Pons (tissue), 1 donor: ENCODE measurements around the gene HPS3.
"Not testable (repeated sequence)": the region's sequence is repeated elsewhere in the genome, so short reads cannot be mapped to it uniquely, and the experiment has no call there.

ENCODE experiments used
- DNase-seq: peaks from one replicate; pipeline ENCODE4 v3.0.0-alpha.2; 2016; ENCODE audit warnings: low spot score

HPS3 gene

GRCh38 chr3:149186721-149187120 is 57.3 kb downstream of the HPS3 start:
- peak; percentile 38 for DNase-seq

DNA sequence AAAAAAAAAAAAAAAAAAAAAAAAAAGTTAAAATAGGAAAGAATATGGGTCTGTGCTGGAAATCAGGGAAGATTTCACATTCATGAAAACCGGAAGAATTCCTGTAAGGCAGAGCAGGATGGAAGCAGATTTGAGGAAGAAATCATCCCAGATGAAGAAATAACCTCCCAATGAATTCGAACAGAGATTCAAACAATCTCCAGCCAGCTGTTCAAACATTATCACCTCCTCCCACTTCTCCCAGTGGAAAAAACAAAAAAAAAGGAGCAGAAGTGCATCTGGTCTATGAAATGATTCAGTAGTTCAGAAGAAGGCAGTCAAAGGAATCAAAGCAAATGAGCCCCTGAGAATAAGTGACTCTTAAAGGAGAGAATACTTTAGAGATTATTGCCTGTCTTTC is 59.1 kb downstream of the HPS3 start:
- no peak for DNase-seq

- DNase-seq = peak; percentile 72
Measured at GRCh38 chr3:149195221-149195620, 65.8 kb downstream of the HPS3 start.

- not testable (repeated sequence) for DNase-seq
Measured at GRCh38 chr3:149196805-149197592, 67.6 kb downstream of the HPS3 start.

GRCh38 chr3:149197669-149198068 is 68.2 kb downstream of the HPS3 start:
- no peak for DNase-seq

GRCh38 chr3:149198611-149199010 is 69.2 kb downstream of the HPS3 start:
- no peak for DNase-seq

GRCh38 chr3:149199474-149199873 is 70.0 kb downstream of the HPS3 start:
- no peak for DNase-seq

GRCh38 chr3:149203758-149204157 is 74.3 kb downstream of the HPS3 start:
- DNase-seq = no peak

GRCh38 chr3:149204390-149204991 is 75.1 kb downstream of the HPS3 start:
- no peak for DNase-seq

DNA sequence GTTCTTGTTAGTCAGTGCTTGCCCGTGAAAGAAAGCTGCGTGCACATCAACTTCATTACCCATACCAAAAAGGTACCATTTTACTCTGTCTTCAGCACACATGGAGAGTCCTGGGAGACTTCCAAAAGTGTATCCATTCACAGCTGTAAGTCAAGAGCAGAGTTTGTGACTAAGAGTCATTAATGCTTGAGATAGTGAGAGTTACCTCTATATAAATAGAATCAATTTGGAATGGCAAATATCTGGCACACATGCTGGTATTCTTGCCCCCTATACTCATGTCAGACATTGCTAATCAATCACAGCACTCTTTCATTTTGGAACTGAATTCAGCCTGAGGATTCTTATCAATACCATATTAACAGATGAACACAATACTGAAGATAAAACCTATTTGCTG is 78.0 kb downstream of the HPS3 start:
- no peak for DNase-seq

DNA sequence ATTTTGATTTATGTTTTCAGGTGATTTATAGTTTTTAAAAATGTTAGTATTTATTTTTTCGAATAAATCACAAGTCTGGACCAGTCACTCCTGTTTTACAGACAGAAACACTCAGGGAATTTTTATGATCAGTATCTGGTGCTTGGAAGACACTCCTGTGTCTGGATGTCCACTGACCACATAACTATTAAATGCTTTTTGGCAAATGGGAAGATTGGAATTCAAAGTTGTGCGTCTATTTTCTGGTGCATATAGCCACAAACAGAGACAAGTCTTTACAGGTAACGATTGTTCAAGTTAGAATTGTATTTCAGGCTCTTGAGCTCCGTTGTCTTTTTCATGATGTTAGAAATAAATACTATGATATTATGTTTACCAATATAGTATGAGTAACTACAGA is 80.0 kb downstream of the HPS3 start:
- no peak for DNase-seq

DNA sequence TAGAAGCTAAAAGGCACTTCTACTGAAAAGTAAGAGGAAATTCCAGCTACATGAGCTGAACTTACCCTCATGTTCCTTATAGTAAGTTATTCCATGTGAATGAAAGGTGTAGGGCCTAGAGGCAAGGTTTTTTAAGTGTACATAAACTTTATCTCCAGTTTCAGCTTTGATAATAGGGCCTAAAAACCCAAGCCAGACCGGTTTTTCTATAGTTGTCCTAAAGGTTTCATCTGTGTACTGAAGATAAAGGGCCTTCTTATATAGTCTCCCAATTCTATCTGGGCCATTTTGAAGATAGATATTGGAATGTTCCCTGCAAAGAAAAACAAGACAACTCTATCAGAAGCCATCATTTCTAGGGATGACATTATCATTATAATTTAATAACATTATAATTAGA is 82.9 kb downstream of the HPS3 start:
- no peak for DNase-seq

- no peak for DNase-seq
Measured at GRCh38 chr3:149214702-149215101, 85.3 kb downstream of the HPS3 start.

- DNase-seq = no peak
Measured at GRCh38 chr3:149215515-149215914, 86.1 kb downstream of the HPS3 start.

DNA sequence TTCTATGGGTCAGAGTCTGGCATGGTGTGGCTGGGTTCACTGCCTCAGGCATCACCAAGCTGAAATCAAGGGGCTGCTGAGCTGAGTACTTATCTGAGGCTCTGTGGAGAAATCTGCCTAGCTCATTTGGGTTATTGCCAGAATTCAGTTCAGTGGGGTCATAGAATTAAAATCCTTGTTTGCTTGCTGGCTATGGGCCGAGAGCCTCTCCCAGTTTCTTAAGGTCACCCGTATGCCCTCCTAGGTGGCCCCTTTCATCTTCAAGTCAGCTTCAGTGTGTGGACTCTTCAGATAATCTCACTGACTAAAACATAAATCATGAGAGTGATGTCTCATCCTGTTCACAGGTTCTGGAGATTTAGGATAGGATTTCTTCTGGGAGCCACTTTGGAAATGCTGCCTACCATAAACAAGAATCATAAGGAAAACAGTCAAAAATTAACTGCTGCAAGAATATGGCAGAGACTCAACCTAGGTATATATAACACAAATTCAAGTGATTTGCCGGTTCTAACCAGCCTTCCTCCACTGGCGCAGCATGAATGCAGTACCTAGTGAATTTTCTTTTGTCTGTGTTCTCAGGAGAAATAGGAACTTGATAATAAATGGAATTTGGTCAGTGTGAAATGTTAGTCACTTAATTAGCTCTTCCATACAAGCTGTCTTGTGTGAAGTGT is 86.9 kb downstream of the HPS3 start:
- DNase-seq = no peak

DNA sequence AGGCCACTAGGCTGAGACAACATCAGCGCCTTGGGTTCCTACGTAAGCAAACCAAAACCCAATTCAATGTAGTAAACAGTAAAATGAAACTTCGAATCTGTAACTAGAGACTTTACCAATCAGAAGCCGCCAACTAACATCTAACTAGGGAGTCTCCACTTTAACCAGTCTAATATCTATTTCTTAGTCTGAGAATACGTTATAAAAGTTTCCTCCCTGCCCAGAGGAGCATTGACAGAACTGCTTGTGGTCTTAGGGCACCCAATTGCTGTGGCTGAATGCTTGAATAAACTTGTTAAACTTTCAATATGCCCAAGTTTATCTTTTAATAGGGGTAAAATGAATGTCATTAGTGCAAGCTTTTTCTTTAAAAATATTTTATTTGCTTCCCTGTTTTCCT is 87.9 kb downstream of the HPS3 start:
- no peak for DNase-seq

DNA sequence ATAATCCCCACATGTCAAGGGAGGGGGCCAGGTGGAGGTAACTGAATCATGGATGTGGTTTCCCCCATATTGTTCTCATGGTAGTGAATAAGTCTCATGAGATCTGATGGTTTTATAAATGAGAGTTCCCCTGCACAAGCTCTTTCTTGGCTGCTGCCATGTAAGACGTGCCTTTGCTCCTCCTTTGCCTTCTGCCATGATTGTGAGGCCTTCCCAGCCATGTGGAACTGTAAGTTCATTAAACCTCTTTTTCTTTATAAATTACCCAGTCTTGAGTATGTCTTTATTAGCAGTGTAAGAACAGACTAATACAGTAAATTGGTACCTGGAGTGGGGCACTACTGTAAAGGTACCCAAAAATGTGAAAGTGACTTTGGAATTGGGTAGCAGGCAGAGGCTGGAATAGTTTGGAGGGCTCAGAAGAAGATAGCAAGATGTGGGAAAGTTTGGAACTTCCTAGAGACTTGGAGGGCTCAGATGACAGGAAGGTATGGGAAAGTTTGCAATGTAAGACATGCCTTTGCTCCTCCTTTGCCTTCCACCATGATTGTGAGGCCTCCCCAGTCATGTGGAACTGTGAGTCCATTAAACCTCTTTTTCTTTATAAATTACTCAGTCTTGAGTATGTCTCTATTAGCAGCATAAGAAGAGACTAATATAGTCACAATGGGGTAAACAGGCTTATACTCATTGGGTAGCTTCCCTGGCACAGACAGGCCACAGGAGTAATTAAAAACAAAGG is 90.1 kb downstream of the HPS3 start:
- DNase-seq = not testable (repeated sequence)

- DNase-seq = peak; percentile 55
Measured at GRCh38 chr3:149221783-149222517, 92.5 kb downstream of the HPS3 start, which contains the start of gene CP. Gene CP, minus strand, starts transcription at chr3:149221829. Its CDS starts 37 bp downstream, at chr3:149221792.
